GM23338 (cell line): ENCODE results near the gene TNFRSF11A. TPM values are rescaled to one million over a fixed set of nuclear protein-coding genes. Genes with fewer than 3 reads are reported as not detected.

ENCODE experiments used
- ATAC-seq: fragments of 200-7000 bp; cut with Tn5 transposase; 3 replicates; pipeline ENCODE4 v1.9.1; 2020
- DNase-seq: peaks from one replicate; pipeline ENCODE4 v3.0.0-alpha.2; 2015; ENCODE audit warnings: low spot score
- H2AFZ ChIP-seq: fragments of 200-600 bp; sonication (generic); 2 replicates; pipeline ENCODE4 v1.8.0; 2016; ENCODE audit warnings: antibody characterized with exemption, mild to moderate bottlenecking, moderate library complexity
- H3F3A ChIP-seq: fragments of 200-600 bp; sonication (generic); replicated peaks from 2 replicates; pipeline ENCODE4 v1.8.0; 2017; ENCODE audit warnings: antibody characterized with exemption, mixed run types, low read depth
- H3K27ac ChIP-seq: fragments of 200-600 bp; sonication (generic); 2 replicates; pipeline ENCODE4 v1.6.1; 2016; ENCODE audit warnings: low read depth
- H3K27me3 ChIP-seq: fragments of 200-600 bp; sonication (generic); 2 replicates; pipeline ENCODE4 v1.8.0; 2016; ENCODE audit warnings: mild to moderate bottlenecking, mixed run types, moderate library complexity; ENCODE audit not compliant: insufficient read depth
- H3K36me3 ChIP-seq: fragments of 200-600 bp; sonication (generic); 2 replicates; pipeline ENCODE4 v1.8.0; 2016; ENCODE audit warnings: mild to moderate bottlenecking; ENCODE audit not compliant: insufficient read depth
- H3K4me1 ChIP-seq: fragments of 200-600 bp; sonication (generic); 2 replicates; pipeline ENCODE4 v1.8.0; 2016; ENCODE audit warnings: mild to moderate bottlenecking, moderate library complexity; ENCODE audit not compliant: insufficient read depth
- H3K4me2 ChIP-seq: fragments of 200-600 bp; sonication (generic); 2 replicates; pipeline ENCODE4 v1.7.1; 2017; ENCODE audit warnings: mixed run types
- H3K4me3 ChIP-seq: fragments of 200-600 bp; sonication (generic); 2 replicates; pipeline ENCODE4 v1.6.1; 2016; ENCODE audit warnings: mixed run types
- H3K79me2 ChIP-seq: fragments of 200-600 bp; sonication (generic); replicated peaks from 2 replicates; pipeline ENCODE4 v1.8.0; 2017; ENCODE audit warnings: mild to moderate bottlenecking; ENCODE audit not compliant: insufficient read depth
- H3K9me2 ChIP-seq: fragments of 200-600 bp; sonication (generic); 2 replicates; pipeline ENCODE4 v1.8.0; 2017; ENCODE audit not compliant: insufficient read depth
- H4K20me1 ChIP-seq: fragments of 200-600 bp; sonication (generic); replicated peaks from 2 replicates; pipeline ENCODE4 v1.8.0; 2017; ENCODE audit warnings: mild to moderate bottlenecking; ENCODE audit not compliant: insufficient read depth
- H3K27ac Mint-ChIP-seq: 2 replicates; pipeline ENCODE4 v1.8.0; 2020; ENCODE audit warnings: inconsistent platforms, mild to moderate bottlenecking, moderate library complexity, mixed read lengths
- H3K27me3 Mint-ChIP-seq: 3 replicates; pipeline ENCODE4 v1.8.0; 2022; ENCODE audit warnings: low read depth, mild to moderate bottlenecking, moderate library complexity, mixed read lengths, inconsistent platforms; ENCODE audit not compliant: insufficient read depth, poor library complexity
- H3K36me3 Mint-ChIP-seq: 3 replicates; pipeline ENCODE4 v1.8.0; 2021; ENCODE audit warnings: low read depth, mild to moderate bottlenecking, inconsistent platforms, moderate library complexity, mixed read lengths
- H3K4me1 Mint-ChIP-seq: 3 replicates; pipeline ENCODE4 v1.8.0; 2020; ENCODE audit warnings: mild to moderate bottlenecking, inconsistent platforms, mixed read lengths
- H3K4me3 Mint-ChIP-seq: 3 replicates; pipeline ENCODE4 v1.8.0; 2021; ENCODE audit warnings: moderate library complexity, mild to moderate bottlenecking, inconsistent platforms, mixed read lengths
- H3K9me3 Mint-ChIP-seq: 3 replicates; pipeline ENCODE4 v1.8.0; 2020; ENCODE audit warnings: moderate library complexity, mild to moderate bottlenecking, inconsistent platforms, mixed read lengths
- CREB1 ChIP-seq: fragments of 250-450 bp; sonication (Bioruptor Pico); IDR thresholded peaks from 2 replicates; pipeline ENCODE4 v1.5.0; 2020; ENCODE audit warnings: low read depth, mild to moderate bottlenecking, moderate library complexity
- EZH2 ChIP-seq: fragments of 200-600 bp; sonication (generic); IDR thresholded peaks from one replicate; pipeline ENCODE4 v1.8.0; 2017; ENCODE audit warnings: antibody characterized with exemption, mild to moderate bottlenecking, low read depth; ENCODE audit not compliant: unreplicated experiment
- EZH2phosphoT487 ChIP-seq: fragments of 200-600 bp; sonication (generic); IDR thresholded peaks from one replicate; pipeline ENCODE4 v1.8.1; 2018; ENCODE audit warnings: antibody characterized with exemption; ENCODE audit not compliant: unreplicated experiment
- JUNB ChIP-seq: IDR thresholded peaks from one replicate; pipeline ENCODE4 v1.6.1; 2016; ENCODE audit warnings: antibody characterized with exemption; ENCODE audit not compliant: unreplicated experiment
- NANOG ChIP-seq: IDR thresholded peaks from 2 replicates; pipeline ENCODE4 v1.6.1; 2016; ENCODE audit warnings: antibody characterized with exemption, borderline replicate concordance
- POLR2AphosphoS5 ChIP-seq: IDR thresholded peaks from 2 replicates; pipeline ENCODE4 v1.6.1; 2016; ENCODE audit warnings: antibody characterized with exemption, low read depth
- STAT1 ChIP-seq: IDR thresholded peaks from one replicate; pipeline ENCODE4 v1.6.1; 2016; ENCODE audit warnings: antibody characterized with exemption; ENCODE audit not compliant: unreplicated experiment
- ZNF114 ChIP-seq: fragments of 250-450 bp; sonication (Bioruptor Pico); IDR thresholded peaks from 2 replicates; pipeline ENCODE4 v1.5.0; 2020; ENCODE audit warnings: mild to moderate bottlenecking, moderate library complexity
- ZNF331 ChIP-seq: fragments of 250-450 bp; sonication (Bioruptor Pico); IDR thresholded peaks from 2 replicates; pipeline ENCODE4 v1.5.0; 2020; ENCODE audit warnings: low read depth, mild to moderate bottlenecking, moderate library complexity
- polyA plus RNA-seq: library from polyadenylated mRNA; unstranded; fragments of >200 nt; fragmentation: Nextera tagmentation; extraction: Ambion mirVana; gene quantifications from 2 replicates; pipeline ENCODE4 v1.2.1, GENCODE V29; 2016
- total RNA-seq: library from RNA; depleted of rRNA; stranded (reverse); fragments of >200 nt; shearing (Covaris generic); gene quantifications from 2 replicates; pipeline ENCODE4 v1.2.3, GENCODE V29; 2014
- TF ChIP-seq, protein P1 (sequence below): fragments of 250-450 bp; sonication (Bioruptor Pico); IDR thresholded peaks from 2 replicates; pipeline ENCODE4 v1.5.0; 2020; ENCODE audit warnings: mild to moderate bottlenecking, moderate library complexity
- TF ChIP-seq, protein P2 (sequence below), 2 experiments: fragments of 200-600 bp in 1 of 2; sonication (generic) in 1 of 2; conservative IDR thresholded peaks; 2 replicates each; pipeline versions ENCODE4 v1.5.1 to v1.6.1; 2016 to 2017; ENCODE audit warnings: antibody characterized with exemption in 2 of 2, low read depth in 2 of 2, mild to moderate bottlenecking in 2 of 2, moderate library complexity in 1 of 2
- TF ChIP-seq, protein P3 (sequence below): IDR thresholded peaks from one replicate; pipeline ENCODE4 v1.6.1; 2018; ENCODE audit warnings: antibody characterized with exemption; ENCODE audit not compliant: unreplicated experiment

Gene TNFRSF11A
- total and polyA plus RNA-seq, 2 experiments from 2014 or later: 3.8 to 7.3 TPM

DNA sequence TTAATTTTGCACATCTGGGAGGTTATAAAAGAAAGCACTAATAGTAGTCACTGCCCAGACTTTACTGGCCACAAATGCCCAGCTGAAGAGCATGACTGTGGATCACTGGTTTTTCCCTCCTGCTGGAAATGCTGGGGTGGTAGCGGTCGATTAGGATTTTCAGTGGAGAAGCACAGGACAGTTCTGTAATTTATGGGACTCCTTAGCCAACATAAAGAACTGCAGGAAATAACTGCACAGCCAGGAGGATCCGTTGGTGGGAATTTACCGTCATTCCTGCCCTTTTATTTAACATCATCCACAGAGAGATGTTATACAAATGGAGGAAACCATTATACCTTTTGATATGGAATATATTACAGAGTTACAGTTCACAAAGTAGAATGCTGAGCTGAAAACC is 61.5 kb downstream of the TNFRSF11A start (continued):
- TF ChIP-seq, protein P1, sequence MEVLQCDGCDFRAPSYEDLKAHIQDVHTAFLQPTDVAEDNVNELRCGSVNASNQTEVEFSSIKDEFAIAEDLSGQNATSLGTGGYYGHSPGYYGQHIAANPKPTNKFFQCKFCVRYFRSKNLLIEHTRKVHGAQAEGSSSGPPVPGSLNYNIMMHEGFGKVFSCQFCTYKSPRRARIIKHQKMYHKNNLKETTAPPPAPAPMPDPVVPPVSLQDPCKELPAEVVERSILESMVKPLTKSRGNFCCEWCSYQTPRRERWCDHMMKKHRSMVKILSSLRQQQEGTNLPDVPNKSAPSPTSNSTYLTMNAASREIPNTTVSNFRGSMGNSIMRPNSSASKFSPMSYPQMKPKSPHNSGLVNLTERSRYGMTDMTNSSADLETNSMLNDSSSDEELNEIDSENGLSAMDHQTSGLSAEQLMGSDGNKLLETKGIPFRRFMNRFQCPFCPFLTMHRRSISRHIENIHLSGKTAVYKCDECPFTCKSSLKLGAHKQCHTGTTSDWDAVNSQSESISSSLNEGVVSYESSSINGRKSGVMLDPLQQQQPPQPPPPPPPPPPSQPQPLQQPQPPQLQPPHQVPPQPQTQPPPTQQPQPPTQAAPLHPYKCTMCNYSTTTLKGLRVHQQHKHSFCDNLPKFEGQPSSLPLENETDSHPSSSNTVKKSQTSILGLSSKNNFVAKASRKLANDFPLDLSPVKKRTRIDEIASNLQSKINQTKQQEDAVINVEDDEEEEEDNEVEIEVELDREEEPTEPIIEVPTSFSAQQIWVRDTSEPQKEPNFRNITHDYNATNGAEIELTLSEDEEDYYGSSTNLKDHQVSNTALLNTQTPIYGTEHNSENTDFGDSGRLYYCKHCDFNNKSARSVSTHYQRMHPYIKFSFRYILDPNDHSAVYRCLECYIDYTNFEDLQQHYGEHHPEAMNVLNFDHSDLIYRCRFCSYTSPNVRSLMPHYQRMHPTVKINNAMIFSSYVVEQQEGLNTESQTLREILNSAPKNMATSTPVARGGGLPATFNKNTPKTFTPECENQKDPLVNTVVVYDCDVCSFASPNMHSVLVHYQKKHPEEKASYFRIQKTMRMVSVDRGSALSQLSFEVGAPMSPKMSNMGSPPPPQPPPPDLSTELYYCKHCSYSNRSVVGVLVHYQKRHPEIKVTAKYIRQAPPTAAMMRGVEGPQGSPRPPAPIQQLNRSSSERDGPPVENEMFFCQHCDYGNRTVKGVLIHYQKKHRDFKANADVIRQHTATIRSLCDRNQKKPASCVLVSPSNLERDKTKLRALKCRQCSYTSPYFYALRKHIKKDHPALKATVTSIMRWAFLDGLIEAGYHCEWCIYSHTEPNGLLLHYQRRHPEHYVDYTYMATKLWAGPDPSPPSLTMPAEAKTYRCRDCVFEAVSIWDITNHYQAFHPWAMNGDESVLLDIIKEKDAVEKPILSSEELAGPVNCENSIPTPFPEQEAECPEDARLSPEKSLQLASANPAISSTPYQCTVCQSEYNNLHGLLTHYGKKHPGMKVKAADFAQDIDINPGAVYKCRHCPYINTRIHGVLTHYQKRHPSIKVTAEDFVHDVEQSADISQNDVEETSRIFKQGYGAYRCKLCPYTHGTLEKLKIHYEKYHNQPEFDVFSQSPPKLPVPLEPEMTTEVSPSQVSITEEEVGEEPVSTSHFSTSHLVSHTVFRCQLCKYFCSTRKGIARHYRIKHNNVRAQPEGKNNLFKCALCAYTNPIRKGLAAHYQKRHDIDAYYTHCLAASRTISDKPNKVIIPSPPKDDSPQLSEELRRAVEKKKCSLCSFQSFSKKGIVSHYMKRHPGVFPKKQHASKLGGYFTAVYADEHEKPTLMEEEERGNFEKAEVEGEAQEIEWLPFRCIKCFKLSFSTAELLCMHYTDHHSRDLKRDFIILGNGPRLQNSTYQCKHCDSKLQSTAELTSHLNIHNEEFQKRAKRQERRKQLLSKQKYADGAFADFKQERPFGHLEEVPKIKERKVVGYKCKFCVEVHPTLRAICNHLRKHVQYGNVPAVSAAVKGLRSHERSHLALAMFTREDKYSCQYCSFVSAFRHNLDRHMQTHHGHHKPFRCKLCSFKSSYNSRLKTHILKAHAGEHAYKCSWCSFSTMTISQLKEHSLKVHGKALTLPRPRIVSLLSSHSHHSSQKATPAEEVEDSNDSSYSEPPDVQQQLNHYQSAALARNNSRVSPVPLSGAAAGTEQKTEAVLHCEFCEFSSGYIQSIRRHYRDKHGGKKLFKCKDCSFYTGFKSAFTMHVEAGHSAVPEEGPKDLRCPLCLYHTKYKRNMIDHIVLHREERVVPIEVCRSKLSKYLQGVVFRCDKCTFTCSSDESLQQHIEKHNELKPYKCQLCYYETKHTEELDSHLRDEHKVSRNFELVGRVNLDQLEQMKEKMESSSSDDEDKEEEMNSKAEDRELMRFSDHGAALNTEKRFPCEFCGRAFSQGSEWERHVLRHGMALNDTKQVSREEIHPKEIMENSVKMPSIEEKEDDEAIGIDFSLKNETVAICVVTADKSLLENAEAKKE (CRISPR knock-in tag): no peak
- TF ChIP-seq EZH2phosphoT487 (no peak), JUNB (no peak), ZNF114 (CRISPR knock-in tag) (no peak), CREB1 (CRISPR knock-in tag) (no peak), STAT1 (no peak), EZH2 (no peak), POLR2AphosphoS5 (no peak), ZNF331 (CRISPR knock-in tag) (no peak)

DNA sequence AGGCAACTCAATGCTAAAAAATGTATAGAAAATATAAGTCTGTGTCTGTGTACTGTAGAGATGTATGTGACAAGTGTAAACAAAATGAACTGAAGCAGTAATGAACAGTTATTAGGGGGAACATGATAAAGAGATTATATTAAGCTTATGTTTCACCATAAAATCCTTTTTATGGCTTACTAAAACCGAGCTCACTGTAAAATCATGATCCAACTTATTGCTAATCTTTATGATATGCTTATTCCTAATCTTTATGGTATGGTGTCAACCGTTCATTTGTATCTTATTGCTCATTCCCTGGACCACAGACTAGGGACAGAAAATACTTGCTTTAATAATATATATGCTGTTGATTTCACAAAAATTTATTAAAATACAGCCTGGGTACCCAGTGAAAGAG is 62.1 kb downstream of the TNFRSF11A start:
- Mint-ChIP-seq H3K27me3 (peaks cover 5% of the 10 kb centered on the region), H3K27ac (no peak overlapping the region), H3K9me3 (peaks cover 13% of the 10 kb centered on the region)
- TF ChIP-seq EZH2 (no peak), NANOG (no peak), STAT1 (no peak)
- TF ChIP-seq, protein P2, sequence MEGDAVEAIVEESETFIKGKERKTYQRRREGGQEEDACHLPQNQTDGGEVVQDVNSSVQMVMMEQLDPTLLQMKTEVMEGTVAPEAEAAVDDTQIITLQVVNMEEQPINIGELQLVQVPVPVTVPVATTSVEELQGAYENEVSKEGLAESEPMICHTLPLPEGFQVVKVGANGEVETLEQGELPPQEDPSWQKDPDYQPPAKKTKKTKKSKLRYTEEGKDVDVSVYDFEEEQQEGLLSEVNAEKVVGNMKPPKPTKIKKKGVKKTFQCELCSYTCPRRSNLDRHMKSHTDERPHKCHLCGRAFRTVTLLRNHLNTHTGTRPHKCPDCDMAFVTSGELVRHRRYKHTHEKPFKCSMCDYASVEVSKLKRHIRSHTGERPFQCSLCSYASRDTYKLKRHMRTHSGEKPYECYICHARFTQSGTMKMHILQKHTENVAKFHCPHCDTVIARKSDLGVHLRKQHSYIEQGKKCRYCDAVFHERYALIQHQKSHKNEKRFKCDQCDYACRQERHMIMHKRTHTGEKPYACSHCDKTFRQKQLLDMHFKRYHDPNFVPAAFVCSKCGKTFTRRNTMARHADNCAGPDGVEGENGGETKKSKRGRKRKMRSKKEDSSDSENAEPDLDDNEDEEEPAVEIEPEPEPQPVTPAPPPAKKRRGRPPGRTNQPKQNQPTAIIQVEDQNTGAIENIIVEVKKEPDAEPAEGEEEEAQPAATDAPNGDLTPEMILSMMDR (conservative IDR thresholded peaks at IDR 0.05; ENCODE audit: low read depth in 2 of 2): no peak
- TF ChIP-seq, protein P3, sequence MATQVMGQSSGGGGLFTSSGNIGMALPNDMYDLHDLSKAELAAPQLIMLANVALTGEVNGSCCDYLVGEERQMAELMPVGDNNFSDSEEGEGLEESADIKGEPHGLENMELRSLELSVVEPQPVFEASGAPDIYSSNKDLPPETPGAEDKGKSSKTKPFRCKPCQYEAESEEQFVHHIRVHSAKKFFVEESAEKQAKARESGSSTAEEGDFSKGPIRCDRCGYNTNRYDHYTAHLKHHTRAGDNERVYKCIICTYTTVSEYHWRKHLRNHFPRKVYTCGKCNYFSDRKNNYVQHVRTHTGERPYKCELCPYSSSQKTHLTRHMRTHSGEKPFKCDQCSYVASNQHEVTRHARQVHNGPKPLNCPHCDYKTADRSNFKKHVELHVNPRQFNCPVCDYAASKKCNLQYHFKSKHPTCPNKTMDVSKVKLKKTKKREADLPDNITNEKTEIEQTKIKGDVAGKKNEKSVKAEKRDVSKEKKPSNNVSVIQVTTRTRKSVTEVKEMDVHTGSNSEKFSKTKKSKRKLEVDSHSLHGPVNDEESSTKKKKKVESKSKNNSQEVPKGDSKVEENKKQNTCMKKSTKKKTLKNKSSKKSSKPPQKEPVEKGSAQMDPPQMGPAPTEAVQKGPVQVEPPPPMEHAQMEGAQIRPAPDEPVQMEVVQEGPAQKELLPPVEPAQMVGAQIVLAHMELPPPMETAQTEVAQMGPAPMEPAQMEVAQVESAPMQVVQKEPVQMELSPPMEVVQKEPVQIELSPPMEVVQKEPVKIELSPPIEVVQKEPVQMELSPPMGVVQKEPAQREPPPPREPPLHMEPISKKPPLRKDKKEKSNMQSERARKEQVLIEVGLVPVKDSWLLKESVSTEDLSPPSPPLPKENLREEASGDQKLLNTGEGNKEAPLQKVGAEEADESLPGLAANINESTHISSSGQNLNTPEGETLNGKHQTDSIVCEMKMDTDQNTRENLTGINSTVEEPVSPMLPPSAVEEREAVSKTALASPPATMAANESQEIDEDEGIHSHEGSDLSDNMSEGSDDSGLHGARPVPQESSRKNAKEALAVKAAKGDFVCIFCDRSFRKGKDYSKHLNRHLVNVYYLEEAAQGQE: no peak

More for the DNA sequence above, 62.1 kb downstream of the TNFRSF11A start:
- H3K4me2 ChIP-seq: no peak overlapping the region
- peaks cover 29% of the 10 kb centered on the region for H3K36me3 Mint-ChIP-seq
- no peaks in the 10 kb centered on the region for H3F3A ChIP-seq
- H3K4me3 Mint-ChIP-seq: no peak overlapping the region
- ATAC-seq: no peak
- H3K4me1 ChIP-seq: peaks cover 21% of the 10 kb centered on the region
- DNase-seq: no peak
- H3K79me2 ChIP-seq: no peaks in the 10 kb centered on the region
- H4K20me1 ChIP-seq: no peaks in the 10 kb centered on the region
- no peak overlapping the region for H3K4me3 ChIP-seq
- H3K27ac ChIP-seq: no peak overlapping the region
- H2AFZ ChIP-seq: no peak overlapping the region
- H3K36me3 ChIP-seq: no peaks in the 10 kb centered on the region; the same call in 1 of the 2 replicates
- H3K27me3 ChIP-seq: no peaks in the 10 kb centered on the region
- H3K4me1 Mint-ChIP-seq: peaks cover 31% of the 10 kb centered on the region
- peaks cover 8% of the 10 kb centered on the region; the same call in 1 of the 2 replicates for H3K9me2 ChIP-seq
